ENCODE results near the gene CPA4.
A peak's percentile ranks its signal among the peaks of the same experiment; 100 is the strongest.

The CPA4 gene

DNA sequence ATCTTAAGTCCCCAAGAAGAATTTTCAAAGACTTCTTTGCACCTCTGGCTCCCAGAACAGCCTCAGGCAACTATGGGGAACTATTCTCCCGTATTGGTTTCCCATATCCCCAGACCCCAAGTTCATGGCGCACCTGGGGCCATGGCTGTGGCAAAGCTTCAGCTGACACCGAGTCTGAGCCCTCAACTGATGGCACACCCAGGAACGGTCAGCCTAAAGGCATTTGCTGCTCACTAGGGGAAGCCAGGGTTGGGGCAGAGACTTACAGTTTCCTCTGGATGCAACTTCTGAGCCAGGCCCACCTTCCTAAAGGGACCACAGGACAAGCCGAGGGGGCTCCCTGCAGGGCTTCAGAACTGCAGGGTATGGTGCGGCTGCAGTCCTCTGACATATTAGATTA is 73.6 kb downstream of the CPA4 start:
- no peak for DNase-seq

DNA sequence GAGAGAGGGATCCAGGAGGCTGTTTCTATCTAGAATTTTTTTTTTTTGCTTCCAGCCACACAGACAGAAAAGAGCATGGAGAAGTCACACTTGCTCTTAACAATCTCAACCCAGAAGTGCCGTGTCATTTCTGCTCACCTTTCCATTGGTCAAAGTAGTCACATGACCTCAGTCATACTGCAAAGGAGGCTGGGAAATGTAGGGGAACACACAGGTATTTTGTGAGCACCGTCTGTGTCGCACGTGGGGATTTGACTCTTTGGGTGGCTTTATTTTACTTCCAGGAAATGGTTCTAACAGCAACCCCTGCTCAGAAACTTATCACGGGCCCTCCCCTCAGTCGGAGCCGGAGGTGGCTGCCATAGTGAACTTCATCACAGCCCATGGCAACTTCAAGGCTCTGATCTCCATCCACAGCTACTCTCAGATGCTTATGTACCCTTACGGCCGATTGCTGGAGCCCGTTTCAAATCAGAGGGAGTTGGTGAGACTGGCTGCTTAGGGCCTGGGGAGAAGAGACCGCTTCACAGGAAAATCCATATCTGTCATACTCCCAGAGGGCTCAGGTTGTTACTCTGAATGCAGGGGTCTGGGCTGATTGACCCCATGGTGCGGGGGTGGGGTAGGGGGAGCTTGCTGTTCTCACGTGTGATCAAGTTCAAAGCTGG is 74.3 kb downstream of the CPA4 start:
- DNase-seq = peak; percentile 40

DNA sequence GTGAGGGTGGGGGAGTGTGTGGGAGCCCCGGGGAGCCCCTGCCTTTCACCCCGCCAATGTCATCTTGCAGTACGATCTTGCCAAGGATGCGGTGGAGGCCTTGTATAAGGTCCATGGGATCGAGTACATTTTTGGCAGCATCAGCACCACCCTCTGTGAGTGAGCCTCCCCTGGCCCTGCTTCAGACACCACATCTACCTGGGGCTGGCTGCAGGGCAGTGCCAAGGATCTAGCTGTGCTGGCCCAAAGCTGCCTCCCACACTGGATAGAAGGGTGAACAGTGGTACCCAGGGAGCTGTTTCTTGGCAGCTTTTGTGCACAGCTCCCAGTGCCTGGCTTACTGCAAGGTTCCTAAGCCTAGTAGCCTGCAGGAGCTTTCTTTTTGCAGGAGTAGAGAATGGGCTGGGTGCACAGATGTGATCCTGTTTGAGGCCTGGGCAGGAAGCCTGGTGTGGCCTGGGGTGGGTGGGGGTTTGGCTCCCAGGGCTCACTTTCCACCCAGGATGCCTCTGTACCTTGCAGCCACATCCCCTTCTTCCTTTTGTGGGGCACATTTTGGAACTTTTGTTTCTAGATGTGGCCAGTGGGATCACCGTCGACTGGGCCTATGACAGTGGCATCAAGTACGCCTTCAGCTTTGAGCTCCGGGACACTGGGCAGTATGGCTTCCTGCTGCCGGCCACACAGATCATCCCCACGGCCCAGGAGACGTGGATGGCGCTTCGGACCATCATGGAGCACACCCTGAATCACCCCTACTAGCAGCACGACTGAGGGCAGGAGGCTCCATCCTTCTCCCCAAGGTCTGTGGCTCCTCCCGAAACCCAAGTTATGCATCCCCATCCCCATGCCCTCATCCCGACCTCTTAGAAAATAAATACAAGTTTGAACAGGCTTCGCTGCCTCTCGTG is 75.1 kb downstream of the CPA4 start:
- no peak for DNase-seq

DNA sequence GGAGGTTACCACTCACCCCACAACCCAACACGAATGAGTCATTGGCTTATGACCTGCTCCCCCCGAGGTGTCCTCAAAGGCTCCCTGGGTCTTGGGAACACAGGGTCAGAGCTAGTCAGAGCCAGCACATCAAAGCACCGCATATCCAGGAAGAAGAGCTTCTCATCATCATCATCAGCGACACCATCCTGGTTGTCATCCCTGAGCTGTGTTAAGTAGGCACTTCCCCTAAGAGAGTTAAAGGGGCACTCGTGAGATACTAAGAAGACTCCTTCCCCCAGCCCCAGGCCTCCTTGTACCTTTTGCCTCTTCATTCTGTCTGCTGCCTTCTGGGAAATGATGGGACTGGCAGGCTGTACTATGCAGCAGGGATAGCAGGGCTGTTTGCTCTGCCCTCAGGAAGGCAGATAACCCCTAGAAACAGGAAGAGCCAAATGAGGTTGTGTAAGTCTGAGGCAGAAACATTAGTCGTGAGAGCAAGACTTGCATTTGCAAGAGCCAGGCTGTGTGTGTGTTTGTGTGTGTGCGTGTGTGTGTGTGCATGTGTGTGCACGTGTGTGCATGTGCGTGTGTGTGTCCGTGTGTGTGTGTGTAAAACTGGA is 76.2 kb downstream of the CPA4 start:
- no peak for DNase-seq

DNA sequence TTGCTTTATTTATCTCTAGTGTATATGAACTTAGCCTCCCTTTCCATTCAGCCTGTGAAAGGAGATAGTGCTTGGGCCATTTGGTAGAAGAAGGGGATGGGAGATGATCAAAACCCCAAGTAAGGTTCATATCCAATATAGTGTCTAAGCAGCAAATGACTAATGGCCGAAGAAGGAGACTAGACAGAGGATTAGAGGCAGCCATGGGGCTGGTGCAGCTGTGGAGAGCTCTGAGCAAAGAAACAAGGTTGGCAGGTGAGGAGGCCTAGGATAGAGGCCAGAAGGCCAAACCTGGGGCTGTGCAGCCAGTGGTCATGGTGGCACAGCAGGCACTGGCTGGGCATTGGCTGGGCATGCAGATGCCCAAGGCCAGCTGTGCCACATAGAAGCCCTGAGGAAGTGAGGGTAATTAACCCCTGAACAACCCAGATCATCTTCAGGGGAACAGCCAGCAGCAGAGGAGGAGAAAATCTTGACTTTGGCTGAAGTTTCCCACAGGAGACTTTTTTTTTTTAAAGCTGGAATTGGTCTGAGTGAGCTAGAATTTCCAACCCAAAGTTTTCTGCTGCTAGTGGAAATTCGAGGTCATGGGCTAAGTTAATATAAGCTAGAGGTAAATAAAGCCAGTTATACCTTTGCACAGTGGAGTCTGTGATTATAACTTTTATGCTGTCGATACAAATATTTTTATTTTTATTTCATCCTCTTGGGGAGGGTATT is 77.0 kb downstream of the CPA4 start:
- DNase-seq = no peak

DNA sequence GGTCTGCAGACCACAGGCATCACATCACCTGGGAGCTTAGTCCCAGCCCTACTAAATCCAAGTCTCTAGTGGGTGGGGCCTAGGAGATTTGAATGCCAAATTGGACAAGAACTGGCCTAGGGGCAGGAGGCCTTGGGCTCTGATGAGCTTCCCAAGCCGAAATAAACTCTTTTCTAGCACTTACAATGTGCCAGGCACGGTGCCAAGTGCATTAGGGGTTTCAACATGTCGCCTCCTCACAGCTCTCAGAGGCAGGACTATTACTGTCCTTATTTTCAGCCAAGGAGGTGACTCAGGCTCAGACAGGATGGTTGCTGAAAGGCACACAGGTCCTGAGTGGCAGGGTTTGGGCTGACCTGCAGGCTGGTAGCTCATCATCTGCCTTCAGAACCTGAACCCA is 78.1 kb downstream of the CPA4 start:
- peak; percentile 66 for DNase-seq

DNA sequence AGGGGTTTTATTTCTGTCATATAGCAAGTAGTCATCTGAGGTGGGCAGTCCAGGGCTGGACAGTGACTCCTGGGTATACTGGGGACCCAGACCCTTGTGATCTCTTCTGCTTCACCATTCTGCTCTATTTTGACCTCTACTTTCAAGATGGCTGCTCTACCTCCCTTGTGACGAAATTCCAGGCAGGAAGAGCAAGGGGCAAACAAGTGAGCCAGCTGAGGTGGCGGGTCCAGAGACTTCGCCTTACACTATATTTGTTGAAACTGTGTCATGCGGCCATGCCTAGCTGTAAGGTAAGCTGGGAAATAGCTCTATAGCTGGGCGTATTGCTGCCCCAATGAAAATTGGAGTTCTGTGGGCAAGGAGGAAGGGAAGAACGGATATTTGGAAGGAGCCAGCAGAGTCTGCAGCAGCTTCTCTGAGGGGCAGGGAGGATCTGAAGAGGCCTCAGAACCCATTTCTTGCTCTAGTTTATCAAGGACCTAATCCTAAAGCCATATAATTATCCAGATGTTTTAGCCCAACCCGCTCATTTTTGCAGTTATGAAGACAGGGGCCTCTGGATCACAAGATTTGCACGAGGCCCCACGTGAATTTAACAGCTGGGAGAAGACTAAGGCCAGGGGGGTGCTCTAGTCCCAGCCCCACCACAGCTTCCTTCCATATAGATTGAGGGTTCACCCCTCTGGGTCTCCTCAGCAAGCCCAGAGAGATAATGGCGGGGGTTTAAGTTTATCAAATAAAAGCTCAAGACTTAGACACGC is 79.6 kb downstream of the CPA4 start:
- DNase-seq = no peak
